HG03045 (cell line): ENCODE data around the gene MATN4.

ENCODE experiments used
- ATAC-seq: cut with Tn5 transposase; IDR thresholded peaks from one replicate; pipeline ENCODE4 v1.9.1; 2021; ENCODE audit warnings: mild to moderate bottlenecking, moderate library complexity; ENCODE audit not compliant: unreplicated experiment

Gene MATN4

GRCh38 chr20:45341579-45341938 lies 33.5 kb upstream of the MATN4 start:
- ATAC-seq, result no peak

- ATAC-seq, result no peak
Observed at GRCh38 chr20:45340951-45341350, 32.9 kb upstream of the MATN4 start.

GRCh38 chr20:45340236-45340847 lies 32.2 kb upstream of the MATN4 start:
- ATAC-seq, result no peak

GRCh38 chr20:45339799-45340198 lies 31.7 kb upstream of the MATN4 start:
- no peak for ATAC-seq

GRCh38 chr20:45339084-45339483 lies 31.0 kb upstream of the MATN4 start:
- no peak for ATAC-seq

- no peak for ATAC-seq
Observed at GRCh38 chr20:45338121-45339030, 30.3 kb upstream of the MATN4 start.

GRCh38 chr20:45337367-45338120 lies 29.4 kb upstream of the MATN4 start:
- ATAC-seq, result no peak

GRCh38 chr20:45336530-45337366 lies 28.6 kb upstream of the MATN4 start:
- no peak for ATAC-seq

GRCh38 chr20:45330476-45330875 lies 22.4 kb upstream of the MATN4 start:
- ATAC-seq, result no peak

GRCh38 chr20:45329497-45330319 lies 21.6 kb upstream of the MATN4 start:
- no peak for ATAC-seq

- no peak for ATAC-seq
Observed at GRCh38 chr20:45328451-45328850, 20.4 kb upstream of the MATN4 start.

GRCh38 chr20:45325371-45325770 lies 17.3 kb upstream of the MATN4 start:
- no peak for ATAC-seq

GRCh38 chr20:45323731-45324130 lies 15.6 kb upstream of the MATN4 start:
- no peak for ATAC-seq

GRCh38 chr20:45322952-45323383 lies 14.9 kb upstream of the MATN4 start:
- no peak for ATAC-seq

- ATAC-seq, result no peak
Observed at GRCh38 chr20:45320948-45321595, 13.0 kb upstream of the MATN4 start.

- ATAC-seq, result no peak
Observed at GRCh38 chr20:45318948-45319347, 10.8 kb upstream of the MATN4 start.

GRCh38 chr20:45318386-45318939 lies 10.4 kb upstream of the MATN4 start:
- no peak for ATAC-seq

GRCh38 chr20:45317826-45318225 lies 9.7 kb upstream of the MATN4 start:
- no peak for ATAC-seq
